ENCODE measurements around the gene CD9.
A peak's percentile ranks its signal among the peaks of the same experiment; 100 is the strongest.
"Not testable (repeated sequence)": the region's sequence is repeated elsewhere in the genome, so short reads cannot be mapped to it uniquely, and the experiment has no call there.

The CD9 gene

GRCh38 chr12:6199531-6200255, 507 bp upstream of the CD9 start:
- no peak for DNase-seq (ENCODE audit: low read depth)

- DNase-seq (ENCODE audit: low read depth): no peak
Measured at GRCh38 chr12:6201213-6201608, 1.0 kb downstream of the CD9 start.

- DNase-seq (ENCODE audit: low read depth): no peak
Measured at GRCh38 chr12:6201826-6202225, 1.6 kb downstream of the CD9 start.

- DNase-seq (ENCODE audit: low read depth): no peak
Measured at GRCh38 chr12:6202304-6202703, 2.1 kb downstream of the CD9 start.

- DNase-seq (ENCODE audit: low read depth): no peak
Measured at GRCh38 chr12:6202846-6203245, 2.6 kb downstream of the CD9 start.

GRCh38 chr12:6203601-6204000, 3.4 kb downstream of the CD9 start:
- no peak for DNase-seq (ENCODE audit: low read depth)

GRCh38 chr12:6204533-6205143, 4.4 kb downstream of the CD9 start:
- peak; percentile 45 for DNase-seq (ENCODE audit: low read depth)

GRCh38 chr12:6205144-6205539, 4.9 kb downstream of the CD9 start:
- no peak for DNase-seq (ENCODE audit: low read depth)

GRCh38 chr12:6205761-6206160, 5.6 kb downstream of the CD9 start:
- DNase-seq (ENCODE audit: low read depth): no peak

- DNase-seq (ENCODE audit: low read depth): no peak
Measured at GRCh38 chr12:6206327-6206726, 6.1 kb downstream of the CD9 start.

GRCh38 chr12:6207259-6207925, 7.2 kb downstream of the CD9 start:
- DNase-seq (ENCODE audit: low read depth): no peak

- DNase-seq (ENCODE audit: low read depth): no peak
Measured at GRCh38 chr12:6208130-6208529, 7.9 kb downstream of the CD9 start.

- not testable (repeated sequence) for DNase-seq (ENCODE audit: low read depth)
Measured at GRCh38 chr12:6209428-6209827, 9.2 kb downstream of the CD9 start.

- no peak for DNase-seq (ENCODE audit: low read depth)
Measured at GRCh38 chr12:6211421-6211869, 11.2 kb downstream of the CD9 start.

- no peak for DNase-seq (ENCODE audit: low read depth)
Measured at GRCh38 chr12:6212086-6212485, 11.9 kb downstream of the CD9 start.

- no peak for DNase-seq (ENCODE audit: low read depth)
Measured at GRCh38 chr12:6213969-6214368, 13.8 kb downstream of the CD9 start.

- DNase-seq (ENCODE audit: low read depth): no peak
Measured at GRCh38 chr12:6214633-6215032, 14.4 kb downstream of the CD9 start.

GRCh38 chr12:6215120-6215807, 15.1 kb downstream of the CD9 start:
- no peak for DNase-seq (ENCODE audit: low read depth)

- no peak for DNase-seq (ENCODE audit: low read depth)
Measured at GRCh38 chr12:6215932-6216494, 15.8 kb downstream of the CD9 start.

- no peak for DNase-seq (ENCODE audit: low read depth)
Measured at GRCh38 chr12:6216581-6216980, 16.4 kb downstream of the CD9 start.

GRCh38 chr12:6218347-6218925, 18.2 kb downstream of the CD9 start:
- DNase-seq (ENCODE audit: low read depth): no peak

GRCh38 chr12:6219980-6220379, 19.8 kb downstream of the CD9 start:
- DNase-seq (ENCODE audit: low read depth): no peak

Data from CMK (cell line).